Endothelial cell of umbilical vein (primary cell): Measurements from ENCODE around the gene CCR5. TPM values are rescaled to one million over a fixed set of nuclear protein-coding genes. Genes with fewer than 3 reads are reported as not detected.
"Not testable (repeated sequence)": the region's sequence is repeated elsewhere in the genome, so short reads cannot be mapped to it uniquely, and the experiment has no call there.

Source experiments
- BruUV-seq: library from RNA; stranded (reverse); fragments of 400-500 nt; replicated peaks from 2 replicates; lab custom pipeline; 2021; lab: Mats Ljungman, UMichigan
- CTCF ChIA-PET: fragments of 300-600, 350-600 bp; sonication (Branson Sonifier 250); formaldehyde crosslinking; loops from one replicate; lab custom pipeline; 2021; ENCODE audit warnings: antibody characterized with exemption, inconsistent platforms; lab: Charles Lee
- POLR2A ChIA-PET: fragments of 300-600, 350-600 bp; sonication (Branson Sonifier 250); formaldehyde crosslinking; loops from one replicate; lab custom pipeline; 2021; ENCODE audit warnings: antibody characterized with exemption, inconsistent platforms; lab: Charles Lee
- DNase-seq: peaks from one replicate; pipeline ENCODE4 v3.0.0-alpha.2; 2011; ENCODE audit warnings: low read depth, low spot score
- FAIRE-seq: peaks from 2 replicates; lab custom pipeline; 2011; peaks lifted over from hg19 to GRCh38; lab: Jason Lieb, UNC
- H2AFZ ChIP-seq: 2 replicates; pipeline ENCODE4 v1.6.0; 2012; ENCODE audit warnings: low read depth, low read length, control low read depth, inconsistent platforms
- H3K27ac ChIP-seq: 2 replicates; pipeline ENCODE4 v1.5.1; 2011; ENCODE audit warnings: low read depth, mild to moderate bottlenecking, control low read depth, low read length, moderate library complexity; ENCODE audit not compliant: insufficient read depth
- H3K27me3 ChIP-seq, 2 experiments: 2 replicates each; pipeline versions ENCODE4 v1.6.0 to v1.6.1; 2011; ENCODE audit warnings: low read length in 2 of 2, mixed read lengths in 1 of 2; ENCODE audit not compliant: control insufficient read depth in 2 of 2, insufficient read depth in 2 of 2
- H3K36me3 ChIP-seq, 2 experiments: 2 replicates in 1 of 2; 3 replicates in 1 of 2; pipeline ENCODE4 v1.5.1; 2011; ENCODE audit warnings: low read length in 2 of 2, mild to moderate bottlenecking in 1 of 2, moderate library complexity in 1 of 2; ENCODE audit not compliant: control insufficient read depth in 2 of 2, insufficient read depth in 2 of 2; ENCODE audit errors: extremely low read depth in 1 of 2
- H3K4me1 ChIP-seq: 3 replicates; pipeline ENCODE4 v1.5.1; 2011; ENCODE audit warnings: mild to moderate bottlenecking, low read length; ENCODE audit not compliant: control insufficient read depth, insufficient read depth; ENCODE audit errors: extremely low read depth
- H3K4me2 ChIP-seq: 2 replicates; pipeline ENCODE4 v1.6.1; 2011; ENCODE audit warnings: low read length, control low read depth, mixed read lengths; ENCODE audit not compliant: insufficient read depth
- H3K4me3 ChIP-seq, 3 experiments: fragments of 200-600 bp in 1 of 3; sonication (generic), shearing (Covaris generic) in 1 of 3; replicated peaks in 1 of 3; 2 replicates each; pipeline ENCODE4 v1.5.1; 2011 to 2016; ENCODE audit warnings: control low read depth in 3 of 3, low read length in 3 of 3, mild to moderate bottlenecking in 2 of 3, inconsistent platforms in 1 of 3, low read depth in 1 of 3, moderate library complexity in 1 of 3; ENCODE audit not compliant: insufficient read depth in 1 of 3
- H3K79me2 ChIP-seq: 2 replicates; pipeline ENCODE4 v1.6.0; 2012; ENCODE audit warnings: low read length, inconsistent platforms; ENCODE audit not compliant: control insufficient read depth, insufficient read depth
- H3K9ac ChIP-seq: replicated peaks from 2 replicates; pipeline ENCODE3; 2011; ENCODE audit warnings: low read length, control low read depth; ENCODE audit not compliant: insufficient read depth; ENCODE audit errors: extremely low read depth
- H3K9me1 ChIP-seq: replicated peaks from 3 replicates; pipeline ENCODE4 v1.6.0; 2011; ENCODE audit warnings: mild to moderate bottlenecking, low read length; ENCODE audit not compliant: control insufficient read depth, insufficient read depth; ENCODE audit errors: extremely low read depth
- H3K9me3 ChIP-seq: replicated peaks from 2 replicates; pipeline ENCODE4 v1.5.1; 2012; ENCODE audit warnings: low read length, inconsistent platforms; ENCODE audit not compliant: control insufficient read depth, insufficient read depth
- H4K20me1 ChIP-seq: replicated peaks from 2 replicates; pipeline ENCODE3; 2011; ENCODE audit warnings: mild to moderate bottlenecking, low read length; ENCODE audit not compliant: control insufficient read depth, insufficient read depth; ENCODE audit errors: extremely low read depth
- FOS ChIP-seq: IDR thresholded peaks from 2 replicates; pipeline ENCODE4 v1.6.1; 2011; ENCODE audit warnings: mild to moderate bottlenecking, low read length, moderate library complexity, borderline replicate concordance; ENCODE audit not compliant: insufficient read depth
- GATA2 ChIP-seq: IDR thresholded peaks from 2 replicates; pipeline ENCODE4 v1.7.0; 2011; ENCODE audit warnings: low read depth, mild to moderate bottlenecking, moderate library complexity, mixed read lengths, low read length; ENCODE audit not compliant: insufficient read length, insufficient read depth
- JUN ChIP-seq: IDR thresholded peaks from 2 replicates; pipeline ENCODE4 v1.6.1; 2011; ENCODE audit warnings: borderline replicate concordance, low read depth; ENCODE audit not compliant: insufficient read length, insufficient read depth
- POLR2A ChIP-seq: IDR thresholded peaks from 2 replicates; pipeline ENCODE4 v1.6.1; 2012; ENCODE audit warnings: low read depth, mild to moderate bottlenecking, control low read depth, low read length
- POLR2AphosphoS5 ChIP-seq: IDR thresholded peaks from 2 replicates; pipeline ENCODE4 v1.6.1; 2012; ENCODE audit warnings: low read depth, mild to moderate bottlenecking, control low read depth, low read length, moderate library complexity; ENCODE audit not compliant: insufficient read depth
- dilution Hi-C: fragments of 300-500 bp; cut with MboI; formaldehyde crosslinking; loops from one replicate; pipeline ENCODE4 v1.15.0; 2019; ENCODE audit warnings: low sequenced_read_pairs; ENCODE audit not compliant: extremely low pct_ligation_motif_present
- intact Hi-C: fragments of 100-400 bp; cut with micrococcal nuclease; formaldehyde crosslinking; loops from one replicate; pipeline ENCODE4 v1.10.0; 2022
- polyA plus RNA-seq, 4 experiments: library from polyadenylated mRNA; depleted of rRNA in 3 of 4; stranded (reverse) in 3 of 4; unstranded in 1 of 4; fragments of >200 nt; gene quantifications; 2 replicates each; pipeline versions ENCODE4 v1.2.1 to v1.2.3, GENCODE V29; 2011 to 2012; ENCODE audit warnings: missing spikeins in 1 of 4
- total RNA-seq: library from RNA; stranded (reverse); gene quantifications from 2 replicates; pipeline ENCODE4 v1.2.3, GENCODE V29; 2021
- TF ChIP-seq, protein P1 (sequence below), 2 donors: IDR thresholded peaks; 1 replicate in 1 of 2; 2 replicates in 1 of 2; pipeline ENCODE4 v1.5.1; 2011; ENCODE audit warnings: low read length in 2 of 2, mild to moderate bottlenecking in 2 of 2, moderate library complexity in 2 of 2, control low read depth in 1 of 2, inconsistent platforms in 1 of 2, low read depth in 1 of 2; ENCODE audit not compliant: insufficient read depth in 1 of 2; ENCODE audit errors: extremely low read depth in 1 of 2
- TF ChIP-seq, protein P2 (sequence below): IDR thresholded peaks from 2 replicates; pipeline ENCODE4 v1.6.1; 2011; ENCODE audit not compliant: insufficient read depth, insufficient read length

The CCR5 gene
- total and polyA plus RNA-seq, 2 donors (not counting 3 experiments of a cell fraction or from before 2014, with no cell fraction given): not detected

DNA sequence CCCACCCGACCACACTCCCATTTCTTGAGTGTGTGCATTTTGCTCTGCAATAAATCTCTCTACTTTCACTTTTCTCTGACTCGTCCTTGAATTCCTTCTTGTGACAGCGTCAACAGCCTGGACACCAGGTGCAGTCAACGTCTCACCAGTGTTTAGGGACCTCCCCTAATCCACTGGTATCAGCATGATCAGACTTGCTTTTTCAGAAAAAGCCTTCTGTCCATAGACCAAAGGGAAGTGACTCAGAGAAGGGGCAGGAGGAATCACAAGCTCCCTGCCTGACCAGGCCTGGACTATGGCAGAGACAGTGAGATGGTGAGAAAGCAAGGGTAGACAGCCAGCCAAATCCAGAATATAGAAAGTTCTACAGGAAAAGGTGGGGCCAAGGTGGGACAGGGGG lies 15.5 kb downstream of the CCR5 start:
- TF ChIP-seq POLR2A (no peak), POLR2AphosphoS5 (no peak), JUN (peak; percentile 37), GATA2 (peak; percentile 91), FOS (peak; percentile 86)
- TF ChIP-seq, protein P1, sequence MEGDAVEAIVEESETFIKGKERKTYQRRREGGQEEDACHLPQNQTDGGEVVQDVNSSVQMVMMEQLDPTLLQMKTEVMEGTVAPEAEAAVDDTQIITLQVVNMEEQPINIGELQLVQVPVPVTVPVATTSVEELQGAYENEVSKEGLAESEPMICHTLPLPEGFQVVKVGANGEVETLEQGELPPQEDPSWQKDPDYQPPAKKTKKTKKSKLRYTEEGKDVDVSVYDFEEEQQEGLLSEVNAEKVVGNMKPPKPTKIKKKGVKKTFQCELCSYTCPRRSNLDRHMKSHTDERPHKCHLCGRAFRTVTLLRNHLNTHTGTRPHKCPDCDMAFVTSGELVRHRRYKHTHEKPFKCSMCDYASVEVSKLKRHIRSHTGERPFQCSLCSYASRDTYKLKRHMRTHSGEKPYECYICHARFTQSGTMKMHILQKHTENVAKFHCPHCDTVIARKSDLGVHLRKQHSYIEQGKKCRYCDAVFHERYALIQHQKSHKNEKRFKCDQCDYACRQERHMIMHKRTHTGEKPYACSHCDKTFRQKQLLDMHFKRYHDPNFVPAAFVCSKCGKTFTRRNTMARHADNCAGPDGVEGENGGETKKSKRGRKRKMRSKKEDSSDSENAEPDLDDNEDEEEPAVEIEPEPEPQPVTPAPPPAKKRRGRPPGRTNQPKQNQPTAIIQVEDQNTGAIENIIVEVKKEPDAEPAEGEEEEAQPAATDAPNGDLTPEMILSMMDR (IDR thresholded peaks at IDR 0.05; ENCODE audit: extremely low read depth in 1 of 2, insufficient read depth in 1 of 2, low read depth in 1 of 2, low read length in 2 of 2): no peak
- TF ChIP-seq, protein P2, sequence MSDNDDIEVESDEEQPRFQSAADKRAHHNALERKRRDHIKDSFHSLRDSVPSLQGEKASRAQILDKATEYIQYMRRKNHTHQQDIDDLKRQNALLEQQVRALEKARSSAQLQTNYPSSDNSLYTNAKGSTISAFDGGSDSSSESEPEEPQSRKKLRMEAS: no peak
- H3K4me3 ChIP-seq: no peak overlapping the region
- DNase-seq (peak; percentile 75), FAIRE-seq (peak; percentile 94)
- H3K79me2 ChIP-seq: no peaks in the 10 kb centered on the region
- no peak overlapping the region for H3K27ac ChIP-seq
- H3K36me3 ChIP-seq: no peaks in the 10 kb centered on the region
- no TSS peak for BruUV-seq
- H3K4me1 ChIP-seq: no peaks in the 10 kb centered on the region
- dilution Hi-C loops: no loop called here
- H3K27me3 ChIP-seq: peaks cover 3 to 8% of the 10 kb centered on the region in 2 experiments
- no peak overlapping the region for H3K9ac ChIP-seq
- no peaks in the 10 kb centered on the region for H4K20me1 ChIP-seq
- H2AFZ ChIP-seq: no peak overlapping the region
- no peak overlapping the region for H3K4me2 ChIP-seq
- ChIA-PET POLR2A (no interaction called here), CTCF (interaction anchor here (0.6 to 1.7 kb wide), 7 partner anchors 19 to 110 kb away, joined by 3 to 11 read pairs (median 5); partner anchors contain the start of genes CCR5AS and CCRL2)
- H3K9me1 ChIP-seq: no peaks in the 10 kb centered on the region
- H3K9me3 ChIP-seq: no peaks in the 10 kb centered on the region
- intact Hi-C loops: loop anchor here (1.0 kb wide), 1 partner anchor 21 kb away; the partner anchor contains the start of genes CCR5AS and CCRL2

DNA sequence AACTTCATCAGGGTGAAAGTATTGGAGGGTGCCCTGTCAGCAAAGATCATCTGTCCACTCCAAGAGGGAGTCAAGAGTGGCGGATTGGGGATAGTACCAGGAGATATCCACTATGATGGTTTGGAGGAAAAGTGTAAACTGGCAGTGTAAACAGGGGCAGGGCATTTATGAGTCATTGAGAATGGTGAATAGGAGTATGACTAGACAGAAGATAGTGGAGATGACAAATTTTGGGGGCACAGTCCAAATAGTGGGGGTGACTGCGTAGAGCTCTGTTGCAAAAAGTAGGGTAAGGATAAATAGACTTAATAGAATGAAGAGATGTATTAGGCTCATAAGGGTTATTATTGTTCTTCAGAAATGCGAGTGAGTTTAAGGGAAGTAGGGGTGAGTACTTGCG lies 18.1 kb downstream of the CCR5 start:
- intact Hi-C loops, dilution Hi-C loops, H3K27me3 ChIP-seq, H3K9me3 ChIP-seq, CTCF ChIA-PET, H4K20me1 ChIP-seq, H3K4me2 ChIP-seq, BruUV-seq, FAIRE-seq, H3K4me1 ChIP-seq, H3K27ac ChIP-seq, H3K4me3 ChIP-seq, H3K9me1 ChIP-seq, POLR2A ChIA-PET, H3K36me3 ChIP-seq, H3K79me2 ChIP-seq, H2AFZ ChIP-seq, H3K9ac ChIP-seq, DNase-seq: not testable (repeated sequence)
